HUES64 (cell line): ENCODE measurements around the gene ORC5. TPM values are rescaled to one million over a fixed set of nuclear protein-coding genes. Genes with fewer than 3 reads are reported as not detected.
"Not testable (repeated sequence)": the region's sequence is repeated elsewhere in the genome, so short reads cannot be mapped to it uniquely, and the experiment has no call there.

ENCODE experiments used
- H3K27ac ChIP-seq: 2 replicates; pipeline ENCODE4 v1.7.0; 2013; ENCODE audit warnings: low read depth, low read length, inconsistent platforms
- H3K27me3 ChIP-seq: 2 replicates; pipeline ENCODE4 v1.6.1; 2013; ENCODE audit warnings: mild to moderate bottlenecking, low read length; ENCODE audit not compliant: insufficient read depth
- H3K36me3 ChIP-seq: 2 replicates; pipeline ENCODE4 v1.6.1; 2013; ENCODE audit warnings: mild to moderate bottlenecking, low read length; ENCODE audit not compliant: insufficient read depth
- H3K4me1 ChIP-seq: 2 replicates; pipeline ENCODE4 v1.6.1; 2013; ENCODE audit warnings: mild to moderate bottlenecking, low read length, moderate library complexity; ENCODE audit not compliant: insufficient read depth
- H3K4me3 ChIP-seq: 2 replicates; pipeline ENCODE4 v1.5.1; 2013; ENCODE audit warnings: mild to moderate bottlenecking, low read length, moderate library complexity
- H3K9ac ChIP-seq: 2 replicates; pipeline ENCODE4 v1.6.1; 2013; ENCODE audit warnings: mild to moderate bottlenecking, low read depth, low read length
- H3K9me3 ChIP-seq: 2 replicates; pipeline ENCODE4 v1.6.1; 2013; ENCODE audit warnings: low read depth, low read length; ENCODE audit not compliant: insufficient read depth
- WGBS: fragments of 150-250, 120-280 bp; methylation state at CpG from one replicate; pipeline ENCODE4 v1.1.7; 2013; ENCODE audit warnings: missing lambda C conversion rate; 5-methylcytosine and 5-hydroxymethylcytosine counted together
- polyA plus RNA-seq, 2 experiments: library from polyadenylated mRNA; stranded (reverse); fragments of 50-300 nt; gene quantifications; one replicate each; pipeline ENCODE4 v1.2.3, GENCODE V29; 2013

The ORC5 gene
- 23.3 TPM for polyA plus RNA-seq (2013, experiment 1 of 2)
- 21.0 TPM for polyA plus RNA-seq (2013, experiment 2 of 2)

- Histone ChIP-seq H3K4me1 (peaks cover 8% of the 10 kb centered on the region; the same call in 1 of the 2 replicates), H3K36me3 (peaks cover 14% of the 10 kb centered on the region), H3K27me3 (no peaks in the 10 kb centered on the region), H3K4me3 (peak within 1 kb of the TSS; percentile 98), H3K9ac (peak within 1 kb of the TSS; percentile 97), H3K9me3 (peaks cover 16% of the 10 kb centered on the region), H3K27ac (peak within 1 kb of the TSS; percentile 47)
- whole genome bisulfite sequencing: 2% methylated on average over 47 of the region's 47 CpGs
Measured at GRCh38 chr7:104207731-104208420, at the start of gene ORC5. TSS of gene ORC5 (minus strand) at chr7:104208013. CDS start at chr7:104207904, 109 bp downstream.

DNA sequence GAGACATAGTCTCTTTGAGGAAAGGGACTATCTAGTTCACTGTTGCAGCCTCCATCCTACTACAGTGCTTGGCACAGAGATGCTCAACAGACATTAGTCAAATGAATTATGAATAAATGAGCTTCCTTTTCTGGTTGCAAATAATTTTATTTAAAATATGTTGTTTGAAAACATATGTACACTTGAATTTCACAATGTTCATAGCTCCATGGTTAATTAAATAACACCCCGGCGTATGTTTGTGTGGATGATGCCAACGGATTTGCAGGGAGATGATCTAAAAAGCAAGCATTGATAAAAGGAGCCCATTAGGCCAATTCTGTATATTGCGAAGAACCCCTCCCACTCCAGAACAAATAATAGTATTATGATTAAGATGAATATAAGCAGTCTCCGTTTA is 47.8 kb upstream of the ORC5 start:
- no peak overlapping the region for H3K4me3 ChIP-seq
- H3K9me3 ChIP-seq: no peaks in the 10 kb centered on the region
- H3K36me3 ChIP-seq: no peaks in the 10 kb centered on the region
- H3K9ac ChIP-seq: no peak overlapping the region
- 100% methylated on average over 3 of the region's 5 CpGs for WGBS
- H3K4me1 ChIP-seq: no peaks in the 10 kb centered on the region
- H3K27me3 ChIP-seq: no peaks in the 10 kb centered on the region
- no peak overlapping the region for H3K27ac ChIP-seq

DNA sequence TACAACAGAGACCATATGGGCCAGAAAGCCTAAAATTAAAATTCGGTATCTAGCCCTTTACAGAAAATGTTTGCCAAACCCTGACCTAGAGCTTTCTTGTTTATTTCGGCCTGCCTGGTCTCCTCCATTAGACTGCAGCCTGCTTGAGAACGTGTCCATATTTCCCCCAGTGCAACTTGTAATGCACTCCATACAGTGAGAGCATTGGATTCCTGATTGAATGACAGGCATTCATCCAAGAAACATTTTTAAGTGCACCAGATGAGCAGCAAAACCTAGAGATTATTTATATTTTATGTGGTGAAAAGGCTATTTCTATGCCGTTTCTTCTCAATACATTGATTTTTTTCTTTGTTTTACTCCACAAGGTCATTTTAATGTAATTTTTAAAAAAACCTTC is 47.4 kb upstream of the ORC5 start:
- no peak overlapping the region for H3K9ac ChIP-seq
- H3K4me3 ChIP-seq: no peak overlapping the region
- H3K4me1 ChIP-seq: no peaks in the 10 kb centered on the region
- H3K36me3 ChIP-seq: no peaks in the 10 kb centered on the region
- no peaks in the 10 kb centered on the region for H3K9me3 ChIP-seq
- WGBS: 89% methylated on average over 3 of the region's 4 CpGs
- no peaks in the 10 kb centered on the region for H3K27me3 ChIP-seq
- no peak overlapping the region for H3K27ac ChIP-seq

DNA sequence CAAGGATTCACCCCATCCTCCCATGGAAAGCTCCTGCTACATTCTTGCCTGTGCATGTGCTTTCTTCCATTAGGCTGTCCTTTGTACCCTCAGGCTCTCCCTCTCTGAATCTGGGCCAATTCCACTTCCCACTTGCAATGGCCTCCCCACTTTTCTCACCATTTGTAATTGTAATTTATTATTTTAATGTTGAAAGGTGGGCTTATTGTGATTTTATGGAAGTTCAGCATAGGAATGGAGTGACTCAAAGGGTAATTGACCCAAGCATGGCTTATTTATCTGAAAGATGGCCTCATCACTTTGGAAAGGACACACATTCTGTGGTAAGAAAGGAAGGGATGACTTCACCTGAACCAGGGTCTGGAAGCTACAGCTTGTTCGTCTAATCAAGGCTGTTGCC is 46.9 kb upstream of the ORC5 start:
- no peaks in the 10 kb centered on the region for H3K9me3 ChIP-seq
- H3K27me3 ChIP-seq: no peaks in the 10 kb centered on the region
- H3K27ac ChIP-seq: no peak overlapping the region
- H3K36me3 ChIP-seq: no peaks in the 10 kb centered on the region
- H3K4me1 ChIP-seq: no peaks in the 10 kb centered on the region
- 82% methylated on average over 1 of the region's 1 CpG for WGBS
- no peak overlapping the region for H3K4me3 ChIP-seq
- H3K9ac ChIP-seq: no peak overlapping the region

GRCh38 chr7:104252409-104253134 is 44.8 kb upstream of the ORC5 start:
- H3K9me3 ChIP-seq: no peaks in the 10 kb centered on the region
- 79% methylated on average over 4 of the region's 4 CpGs for WGBS
- no peak overlapping the region for H3K4me3 ChIP-seq
- no peaks in the 10 kb centered on the region for H3K27me3 ChIP-seq
- H3K27ac ChIP-seq: no peak overlapping the region
- no peaks in the 10 kb centered on the region for H3K4me1 ChIP-seq
- H3K9ac ChIP-seq: no peak overlapping the region
- no peaks in the 10 kb centered on the region for H3K36me3 ChIP-seq

GRCh38 chr7:104242638-104243037 is 34.8 kb upstream of the ORC5 start:
- no peaks in the 10 kb centered on the region for H3K27me3 ChIP-seq
- 83% methylated on average over 1 of the region's 3 CpGs for WGBS
- no peaks in the 10 kb centered on the region for H3K4me1 ChIP-seq
- H3K4me3 ChIP-seq: no peak overlapping the region
- no peak overlapping the region for H3K9ac ChIP-seq
- H3K9me3 ChIP-seq: no peaks in the 10 kb centered on the region
- H3K27ac ChIP-seq: no peak overlapping the region
- no peaks in the 10 kb centered on the region for H3K36me3 ChIP-seq

- 88% methylated on average over 4 of the region's 4 CpGs for WGBS
- Histone ChIP-seq H3K4me1 (no peaks in the 10 kb centered on the region), H3K27me3 (no peaks in the 10 kb centered on the region), H3K36me3 (no peaks in the 10 kb centered on the region), H3K9ac (no peak overlapping the region), H3K27ac (no peak overlapping the region), H3K9me3 (no peaks in the 10 kb centered on the region), H3K4me3 (no peak overlapping the region)
Measured at GRCh38 chr7:104241538-104242209, 33.9 kb upstream of the ORC5 start.

DNA sequence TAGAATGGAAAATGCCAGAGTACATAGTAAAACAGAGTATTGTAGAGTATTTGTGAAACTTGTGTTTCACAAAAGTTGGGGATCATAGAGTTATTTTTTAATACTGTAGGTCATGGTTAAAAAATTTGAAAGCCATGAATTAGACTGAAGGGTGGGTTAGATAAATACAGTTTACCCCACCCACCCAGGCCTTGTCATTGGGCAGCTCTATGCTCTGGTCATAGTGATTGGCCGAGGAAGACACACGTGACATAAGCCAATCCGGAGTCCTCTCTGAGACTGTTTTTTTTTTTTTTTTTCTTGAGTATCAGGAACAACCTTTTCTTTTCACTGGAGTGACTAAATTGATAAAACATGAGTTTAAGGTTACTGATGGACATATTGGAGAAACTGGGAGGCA is 33.3 kb upstream of the ORC5 start:
- H3K9me3 ChIP-seq: no peaks in the 10 kb centered on the region
- H3K4me1 ChIP-seq: no peaks in the 10 kb centered on the region
- no peaks in the 10 kb centered on the region for H3K36me3 ChIP-seq
- H3K27me3 ChIP-seq: no peaks in the 10 kb centered on the region
- H3K4me3 ChIP-seq: no peak overlapping the region
- no peak overlapping the region for H3K27ac ChIP-seq
- 91% methylated on average over 3 of the region's 3 CpGs for WGBS
- H3K9ac ChIP-seq: no peak overlapping the region

DNA sequence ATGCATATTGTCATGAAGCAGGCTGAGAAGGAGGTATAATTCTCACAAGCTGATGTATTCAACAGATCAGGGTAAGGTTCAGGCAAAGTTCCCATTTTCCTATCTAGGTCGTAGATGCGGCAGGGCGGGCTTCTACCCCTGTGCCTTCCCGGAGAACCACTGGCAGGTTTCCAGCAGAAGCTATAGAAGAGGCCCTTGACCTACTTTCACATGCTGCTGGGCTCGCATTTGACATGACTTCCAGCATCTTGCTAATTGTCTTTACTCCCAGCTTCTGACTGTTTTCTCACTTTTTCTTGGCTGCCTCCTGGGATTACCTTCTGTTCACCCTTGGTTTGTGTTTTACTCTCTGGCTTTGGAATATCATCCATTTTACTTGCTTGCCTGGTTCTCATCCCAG is 32.6 kb upstream of the ORC5 start:
- Histone ChIP-seq H3K27ac (no peak overlapping the region), H3K4me1 (no peaks in the 10 kb centered on the region), H3K9me3 (no peaks in the 10 kb centered on the region), H3K36me3 (no peaks in the 10 kb centered on the region), H3K9ac (no peak overlapping the region), H3K4me3 (no peak overlapping the region), H3K27me3 (no peaks in the 10 kb centered on the region)
- WGBS: 92% methylated on average over 5 of the region's 5 CpGs

- no CpG with 5 or more reads among the region's 2 CpGs for WGBS
- not testable (repeated sequence) for H3K27me3 ChIP-seq, H3K27ac ChIP-seq, H3K4me1 ChIP-seq, H3K4me3 ChIP-seq, H3K36me3 ChIP-seq, H3K9me3 ChIP-seq, H3K9ac ChIP-seq
Measured at GRCh38 chr7:104234990-104235389, 27.2 kb upstream of the ORC5 start.
